Activated CD4-positive, alpha-beta T cell treated with anti-CD3 and anti-CD28 coated beads, Interleukin-2, amount 50 U/mL, for 1 hour (primary cell): ENCODE data around the gene ZFP92.
A peak's percentile ranks its signal among the peaks of the same experiment; 100 is the strongest.

ENCODE experiments used
- DNase-seq: peaks from one replicate; pipeline ENCODE4 v3.0.0-alpha.2; 2020

The ZFP92 gene

DNA sequence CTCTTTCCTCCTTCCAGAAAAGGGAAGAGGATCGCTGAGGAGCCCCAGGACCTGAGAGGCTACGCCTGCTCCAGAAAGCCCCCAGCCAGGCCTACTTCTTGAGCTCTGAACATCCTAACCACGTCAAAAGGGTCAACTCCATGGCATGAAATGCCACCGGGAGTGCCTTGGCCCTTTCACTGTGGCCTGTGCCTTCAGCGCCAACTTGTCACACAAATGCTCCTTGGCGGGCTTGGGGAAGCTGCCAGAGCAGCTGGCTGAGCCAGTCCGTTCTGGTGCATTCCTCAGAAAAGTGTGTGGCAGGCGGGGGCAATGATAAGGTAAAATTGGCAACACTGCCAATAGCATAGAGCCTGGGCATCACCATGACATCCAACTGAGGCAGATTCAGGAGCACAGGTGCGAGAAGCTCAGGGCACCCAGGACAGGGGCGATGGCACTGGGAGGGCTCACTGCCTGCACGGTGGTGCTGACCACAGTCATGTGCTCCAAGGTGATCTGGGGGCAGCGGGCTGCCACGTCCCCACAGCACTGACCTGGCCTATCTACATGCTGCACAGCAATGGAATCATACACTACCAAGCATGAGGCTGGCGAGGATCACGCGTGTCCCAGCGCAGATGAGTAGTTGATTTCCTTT, 46.7 kb downstream of the ZFP92 start:
- no peak for DNase-seq

DNA sequence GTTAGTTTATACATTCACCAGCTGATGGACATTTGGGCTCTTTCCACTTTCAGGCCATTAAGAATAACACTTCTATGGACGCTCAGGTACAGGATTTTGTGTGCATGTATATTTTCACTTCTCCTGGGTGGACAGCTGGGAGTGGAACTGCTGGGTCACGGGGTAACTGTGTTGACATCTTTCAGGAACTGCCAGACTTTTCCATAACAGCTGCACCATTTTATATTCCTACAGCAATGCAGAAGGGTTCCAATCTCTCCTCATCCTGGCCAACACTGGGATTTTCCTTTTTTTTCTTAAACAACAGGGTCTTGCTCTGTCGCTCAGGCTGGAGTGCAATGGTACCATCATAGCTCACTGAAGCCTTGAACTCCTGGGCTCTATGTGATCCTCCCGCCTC, 47.2 kb downstream of the ZFP92 start:
- no peak for DNase-seq

DNA sequence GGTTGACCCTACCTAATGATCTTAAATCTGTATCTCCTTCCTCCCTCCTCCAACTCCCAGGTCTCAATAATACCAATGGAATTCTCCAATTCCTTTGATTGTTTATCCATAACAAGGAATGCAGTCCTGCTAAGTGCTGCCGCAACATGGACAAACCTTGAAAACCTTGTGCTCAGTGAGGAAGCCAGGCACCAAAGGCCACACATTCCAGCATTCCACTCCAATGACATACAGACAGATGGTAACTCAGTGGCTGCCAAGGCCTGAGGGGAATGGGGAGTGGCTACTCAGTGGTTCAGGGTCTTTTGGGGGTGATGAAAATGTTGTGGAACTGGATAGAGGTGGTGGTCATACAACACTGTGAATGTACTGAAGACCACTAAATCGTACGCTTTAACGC, 48.7 kb downstream of the ZFP92 start:
- DNase-seq: no peak

DNA sequence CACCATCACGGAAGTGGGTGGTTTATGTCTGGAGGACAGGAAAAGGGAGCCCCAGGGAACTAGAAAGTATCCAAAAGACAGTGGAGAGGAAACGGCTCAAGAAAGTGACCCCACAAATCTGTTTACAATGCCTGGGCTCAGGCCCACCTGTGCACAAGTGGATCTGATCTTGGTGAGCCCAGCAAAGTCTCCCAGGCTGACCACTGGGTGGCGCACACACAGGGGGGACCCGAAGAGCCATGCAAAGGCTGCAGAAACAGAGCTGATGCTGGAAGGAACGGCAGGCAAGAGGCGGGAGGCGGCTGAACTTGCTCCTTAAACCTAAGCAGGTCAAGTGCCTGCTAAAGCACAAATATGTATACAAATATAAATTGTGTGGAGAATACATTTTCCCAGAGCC, 49.6 kb downstream of the ZFP92 start:
- DNase-seq: peak; percentile 53
